Measurements from ENCODE around the gene QPCT. TPM values are rescaled to one million over a fixed set of nuclear protein-coding genes. Genes with fewer than 3 reads are reported as not detected.

The QPCT gene
- total RNA-seq, 4 donors from 2014 or later = 33.4 to 88.1 (median 56.0) TPM

DNA sequence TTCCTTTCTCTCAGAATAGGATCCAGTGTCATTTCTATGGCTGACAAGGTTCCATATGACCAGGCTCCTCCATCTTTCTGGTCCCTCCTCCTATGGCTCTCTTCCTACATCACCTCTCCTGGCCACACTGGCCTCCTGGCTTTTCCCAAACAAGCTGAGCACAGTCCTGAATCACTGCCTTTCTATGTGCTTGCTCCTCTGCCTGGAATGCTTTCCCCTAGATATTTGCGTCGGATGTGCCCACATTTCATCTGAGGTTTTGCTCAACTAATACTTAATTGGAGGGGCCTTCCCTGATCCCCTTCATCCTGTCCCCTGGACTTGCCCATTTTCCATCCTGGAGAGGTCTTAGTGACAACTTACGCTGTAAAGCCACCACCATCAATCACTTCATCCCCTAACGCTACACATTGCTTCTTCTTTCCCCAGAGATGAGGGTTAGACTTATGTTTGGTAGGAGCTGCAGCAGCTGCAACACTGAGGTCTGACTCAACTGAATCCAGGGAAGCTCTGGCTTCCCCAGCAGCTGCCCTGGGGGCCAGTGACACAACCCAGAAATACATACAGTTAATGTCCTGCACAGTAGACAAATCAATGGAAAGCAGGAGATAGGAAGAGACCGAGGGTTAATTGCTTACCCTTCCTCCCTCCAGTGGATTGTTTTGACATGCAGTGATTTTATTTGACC lies 42.9 kb downstream of the QPCT start:
- DNase-seq (ENCODE audit: low spot score in 2 of 2) = no peak
- 83 to 89% methylated on average over 5 of the region's 5 CpGs for WGBS, 2 donors
- TF ChIP-seq, protein P1, sequence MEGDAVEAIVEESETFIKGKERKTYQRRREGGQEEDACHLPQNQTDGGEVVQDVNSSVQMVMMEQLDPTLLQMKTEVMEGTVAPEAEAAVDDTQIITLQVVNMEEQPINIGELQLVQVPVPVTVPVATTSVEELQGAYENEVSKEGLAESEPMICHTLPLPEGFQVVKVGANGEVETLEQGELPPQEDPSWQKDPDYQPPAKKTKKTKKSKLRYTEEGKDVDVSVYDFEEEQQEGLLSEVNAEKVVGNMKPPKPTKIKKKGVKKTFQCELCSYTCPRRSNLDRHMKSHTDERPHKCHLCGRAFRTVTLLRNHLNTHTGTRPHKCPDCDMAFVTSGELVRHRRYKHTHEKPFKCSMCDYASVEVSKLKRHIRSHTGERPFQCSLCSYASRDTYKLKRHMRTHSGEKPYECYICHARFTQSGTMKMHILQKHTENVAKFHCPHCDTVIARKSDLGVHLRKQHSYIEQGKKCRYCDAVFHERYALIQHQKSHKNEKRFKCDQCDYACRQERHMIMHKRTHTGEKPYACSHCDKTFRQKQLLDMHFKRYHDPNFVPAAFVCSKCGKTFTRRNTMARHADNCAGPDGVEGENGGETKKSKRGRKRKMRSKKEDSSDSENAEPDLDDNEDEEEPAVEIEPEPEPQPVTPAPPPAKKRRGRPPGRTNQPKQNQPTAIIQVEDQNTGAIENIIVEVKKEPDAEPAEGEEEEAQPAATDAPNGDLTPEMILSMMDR (IDR thresholded peaks at IDR 0.05) = no peak
- TF ChIP-seq POLR2A (IDR thresholded peaks at IDR 0.05) = no peak
- intact Hi-C loops (cut with DNase I; ENCODE audit: low total_unique reads) = no loop called here
- H3K4me3 ChIP-seq (ENCODE audit: low read depth, poor library complexity, severe bottlenecking) = no peak overlapping the region

DNA sequence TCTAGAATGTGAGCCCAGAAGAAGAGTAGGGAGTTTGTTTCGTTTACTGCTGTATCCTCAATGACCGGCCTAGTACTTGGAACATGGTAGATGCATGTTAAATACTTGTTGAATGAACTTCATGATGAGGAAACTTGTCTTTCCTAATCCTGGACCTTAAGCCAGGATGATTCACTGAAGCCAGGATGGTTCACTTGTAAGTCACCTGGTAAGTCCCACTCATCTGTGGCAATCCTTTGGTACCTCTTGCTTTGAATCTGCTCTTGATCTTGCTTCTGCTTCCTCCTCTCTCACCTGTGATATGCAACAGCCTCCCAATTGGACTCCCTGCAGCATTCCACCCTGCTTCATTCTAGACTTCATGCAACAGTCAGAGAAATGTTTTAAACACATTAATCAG lies 43.6 kb downstream of the QPCT start:
- TF ChIP-seq, protein P1 (IDR thresholded peaks at IDR 0.05) = no peak
- no peak for TF ChIP-seq POLR2A (IDR thresholded peaks at IDR 0.05)
- intact Hi-C loops (cut with DNase I; ENCODE audit: low total_unique reads) = no loop called here
- no peak for DNase-seq (ENCODE audit: low spot score in 2 of 2)
- WGBS, 2 donors = 78 to 81% methylated on average over 2 of the region's 2 CpGs
- no peak overlapping the region for H3K4me3 ChIP-seq (ENCODE audit: low read depth, poor library complexity, severe bottlenecking)

DNA sequence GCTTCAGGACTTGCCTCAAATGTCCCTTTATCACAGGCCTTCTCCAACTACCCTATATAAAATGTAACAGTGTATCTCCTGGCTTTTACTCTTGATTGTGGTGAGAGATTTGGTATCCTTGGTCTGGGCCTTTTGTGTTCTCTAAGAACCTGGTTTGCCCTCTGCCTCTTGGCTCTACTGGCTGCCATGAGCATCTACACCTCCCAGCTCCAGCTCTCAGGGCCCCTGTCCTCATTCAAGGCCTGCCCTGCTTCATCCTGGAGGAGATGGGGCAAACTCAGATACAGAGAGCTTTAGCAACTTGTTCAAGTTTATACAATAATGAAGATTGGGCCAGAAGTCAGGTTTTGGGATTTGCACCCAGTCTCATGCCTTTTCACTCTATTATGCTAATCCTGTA lies 45.0 kb downstream of the QPCT start:
- H3K4me3 ChIP-seq (ENCODE audit: low read depth, poor library complexity, severe bottlenecking) = no peak overlapping the region
- no peak for TF ChIP-seq POLR2A (IDR thresholded peaks at IDR 0.05)
- TF ChIP-seq, protein P1 (IDR thresholded peaks at IDR 0.05) = no peak
- intact Hi-C loops (cut with DNase I; ENCODE audit: low total_unique reads) = no loop called here
- DNase-seq (ENCODE audit: low spot score in 2 of 2) = no peak

DNA sequence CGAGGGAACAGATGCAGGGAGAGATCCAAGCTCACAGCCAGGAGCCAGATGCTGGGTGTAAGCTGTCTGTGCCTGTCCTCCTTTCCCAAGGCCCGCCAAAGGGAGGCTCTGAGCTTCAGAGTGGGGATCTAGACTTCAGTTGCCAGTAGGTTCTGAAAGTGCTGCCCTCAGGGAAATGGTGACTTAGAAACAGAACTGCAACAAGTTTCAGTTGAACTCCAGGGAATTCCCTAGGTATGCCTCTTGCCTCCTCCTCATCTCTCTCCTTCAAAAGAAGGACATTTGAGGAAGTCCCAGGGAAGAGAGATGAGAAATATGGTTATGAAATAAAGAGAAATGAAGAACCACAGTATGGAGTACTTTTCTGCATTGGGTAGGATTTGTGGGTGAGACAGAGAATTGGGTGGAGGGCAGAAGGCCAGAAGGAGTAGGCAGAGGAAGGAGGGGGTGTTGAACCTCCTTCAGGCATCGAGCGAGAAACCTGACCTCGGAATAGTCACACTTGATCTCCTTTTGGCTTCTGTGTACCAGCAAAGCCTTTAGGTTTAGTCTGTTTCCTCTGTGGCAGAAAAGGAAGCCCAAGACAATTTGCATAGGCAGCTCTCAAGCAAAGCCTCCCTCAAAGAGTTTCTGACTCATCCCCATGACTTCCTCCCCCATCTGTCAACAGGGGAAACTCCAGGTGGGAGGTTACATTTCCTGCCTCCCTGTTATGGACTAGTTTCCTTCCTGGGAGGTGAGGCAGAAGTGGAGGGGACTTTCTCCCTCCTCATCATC lies 45.7 kb downstream of the QPCT start:
- intact Hi-C loops (cut with DNase I; ENCODE audit: low total_unique reads) = no loop called here
- no peak for TF ChIP-seq POLR2A (IDR thresholded peaks at IDR 0.05)
- TF ChIP-seq, protein P1 (IDR thresholded peaks at IDR 0.05) = no peak
- no peak overlapping the region for H3K4me3 ChIP-seq (ENCODE audit: low read depth, poor library complexity, severe bottlenecking)
- DNase-seq (ENCODE audit: low spot score in 2 of 2) = no peak
- 28 to 33% methylated on average over 5 of the region's 5 CpGs for WGBS, 2 donors

DNA sequence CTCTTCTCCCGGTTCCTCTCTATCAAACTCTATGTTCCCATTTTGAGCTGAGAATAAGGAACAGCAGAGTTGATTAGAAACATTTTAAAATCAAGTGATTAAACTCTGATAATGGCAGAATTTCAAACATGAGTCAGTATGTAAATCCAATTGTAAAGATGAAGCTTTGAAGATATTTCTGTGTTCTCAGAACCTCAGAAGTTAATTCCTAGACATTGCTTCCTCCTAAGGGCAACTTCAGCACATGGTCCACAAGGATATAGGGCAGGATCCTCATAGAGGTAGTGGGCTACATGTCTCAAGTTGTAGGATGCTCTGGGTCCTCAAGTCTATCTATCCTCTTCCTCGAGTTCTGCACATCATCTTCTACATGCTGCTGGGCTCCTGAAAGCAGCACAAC lies 46.3 kb downstream of the QPCT start:
- DNase-seq (ENCODE audit: low spot score in 2 of 2) = no peak
- no peak for TF ChIP-seq POLR2A (IDR thresholded peaks at IDR 0.05)
- TF ChIP-seq, protein P1 (IDR thresholded peaks at IDR 0.05) = no peak
- 49 to 51% methylated on average over 2 of the region's 2 CpGs for WGBS, 2 donors
- intact Hi-C loops (cut with DNase I; ENCODE audit: low total_unique reads) = no loop called here
- no peak overlapping the region for H3K4me3 ChIP-seq (ENCODE audit: low read depth, poor library complexity, severe bottlenecking)

Measured in lower leg skin (tissue), 4 donors.